22Rv1 (cell line): ENCODE data around the gene NAA50.

Experiments used
- H3K27ac ChIP-seq: fragments of 450-650 bp; 2 replicates; pipeline ENCODE4 v1.5.1; 2017
- CTCF ChIP-seq: fragments of 450-650 bp; IDR thresholded peaks from 2 replicates; pipeline ENCODE4 v1.5.1; 2017; ENCODE audit warnings: mild to moderate bottlenecking
- ZFX ChIP-seq: fragments of 450-650 bp; IDR thresholded peaks from 2 replicates; pipeline ENCODE4 v1.6.1; 2017; ENCODE audit warnings: antibody characterized with exemption, borderline replicate concordance

The NAA50 gene

GRCh38 chr3:113719758-113720157 lies 26.3 kb downstream of the NAA50 start:
- no peak for TF ChIP-seq ZFX
- no peak for TF ChIP-seq CTCF
- no peak overlapping the region for H3K27ac ChIP-seq

- TF ChIP-seq ZFX (no peak), CTCF (no peak)
- H3K27ac ChIP-seq = no peak overlapping the region
Observed at GRCh38 chr3:113719294-113719693, 26.8 kb downstream of the NAA50 start.

- TF ChIP-seq CTCF = no peak
- no peak for TF ChIP-seq ZFX
- H3K27ac ChIP-seq = no peak overlapping the region
Observed at GRCh38 chr3:113717818-113718217, 28.2 kb downstream of the NAA50 start.

DNA sequence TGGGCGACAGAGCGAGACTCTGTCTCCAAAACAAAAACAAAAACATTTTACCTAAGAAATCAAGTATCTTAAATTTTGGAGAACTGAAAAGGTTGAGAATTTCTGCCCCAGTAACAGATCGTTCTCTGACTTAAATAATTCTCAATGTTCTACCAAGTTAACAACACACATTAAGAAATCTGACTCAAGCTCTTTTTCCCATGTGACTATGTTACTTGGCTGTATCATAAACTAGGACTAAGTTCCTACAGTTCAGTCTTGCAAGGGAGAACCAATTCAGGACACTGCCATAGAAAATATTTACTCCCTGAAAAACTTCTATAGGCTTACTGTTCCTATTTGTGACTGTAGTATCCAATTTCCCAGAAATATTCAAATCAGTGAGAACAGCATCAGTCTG lies 28.7 kb downstream of the NAA50 start:
- H3K27ac ChIP-seq = no peak overlapping the region
- TF ChIP-seq ZFX = no peak
- TF ChIP-seq CTCF = no peak

DNA sequence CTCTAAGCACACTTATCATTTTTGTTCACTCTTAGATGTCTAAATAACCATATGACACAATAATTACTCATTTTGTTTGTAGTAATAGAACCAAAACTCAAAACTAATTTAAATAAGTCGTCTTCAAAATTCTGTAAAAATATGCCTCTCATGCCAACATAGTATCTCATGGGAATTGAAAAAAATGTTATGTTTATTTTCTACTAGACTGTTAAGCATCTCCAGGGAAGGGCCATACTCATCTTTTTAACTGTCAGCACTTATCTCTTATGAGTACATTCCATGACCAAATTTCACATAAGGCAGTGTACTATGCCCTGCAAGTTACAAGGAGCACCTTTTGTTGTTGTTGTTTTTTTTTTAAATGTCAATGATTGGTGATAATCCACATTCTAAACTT lies 31.3 kb downstream of the NAA50 start:
- TF ChIP-seq CTCF = no peak
- TF ChIP-seq ZFX = no peak
- no peak overlapping the region for H3K27ac ChIP-seq

GRCh38 chr3:113712129-113712528 lies 33.9 kb downstream of the NAA50 start:
- H3K27ac ChIP-seq = no peak overlapping the region
- TF ChIP-seq CTCF = no peak
- no peak for TF ChIP-seq ZFX

DNA sequence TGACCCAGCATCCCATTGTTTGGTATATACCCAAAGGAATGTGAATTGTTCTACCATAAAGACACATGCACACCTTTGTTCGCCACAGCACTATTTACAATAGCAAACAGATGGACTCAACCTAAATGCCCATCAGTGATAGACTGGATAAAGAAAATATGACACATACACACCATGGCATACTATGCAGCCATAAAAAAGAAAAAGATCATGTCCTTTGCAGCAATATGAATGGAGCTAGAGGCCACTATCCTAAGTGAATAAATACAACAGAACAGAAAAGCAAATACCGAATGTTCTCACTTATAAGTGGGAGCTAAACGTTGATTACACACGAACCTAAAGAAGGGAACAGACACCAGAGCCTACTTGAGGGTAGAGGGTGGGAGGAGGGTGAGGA lies 38.2 kb downstream of the NAA50 start:
- H3K27ac ChIP-seq = no peak overlapping the region
- no peak for TF ChIP-seq CTCF
- no peak for TF ChIP-seq ZFX
